ENCODE measurements around the gene SEPTIN1.
"Not testable (repeated sequence)": the region's sequence is repeated elsewhere in the genome, so short reads cannot be mapped to it uniquely, and the experiment has no call there.

SEPTIN1 gene

GRCh38 chr16:30401768-30402425 is 19.5 kb upstream of the SEPTIN1 start:
- no peak for DNase-seq

DNA sequence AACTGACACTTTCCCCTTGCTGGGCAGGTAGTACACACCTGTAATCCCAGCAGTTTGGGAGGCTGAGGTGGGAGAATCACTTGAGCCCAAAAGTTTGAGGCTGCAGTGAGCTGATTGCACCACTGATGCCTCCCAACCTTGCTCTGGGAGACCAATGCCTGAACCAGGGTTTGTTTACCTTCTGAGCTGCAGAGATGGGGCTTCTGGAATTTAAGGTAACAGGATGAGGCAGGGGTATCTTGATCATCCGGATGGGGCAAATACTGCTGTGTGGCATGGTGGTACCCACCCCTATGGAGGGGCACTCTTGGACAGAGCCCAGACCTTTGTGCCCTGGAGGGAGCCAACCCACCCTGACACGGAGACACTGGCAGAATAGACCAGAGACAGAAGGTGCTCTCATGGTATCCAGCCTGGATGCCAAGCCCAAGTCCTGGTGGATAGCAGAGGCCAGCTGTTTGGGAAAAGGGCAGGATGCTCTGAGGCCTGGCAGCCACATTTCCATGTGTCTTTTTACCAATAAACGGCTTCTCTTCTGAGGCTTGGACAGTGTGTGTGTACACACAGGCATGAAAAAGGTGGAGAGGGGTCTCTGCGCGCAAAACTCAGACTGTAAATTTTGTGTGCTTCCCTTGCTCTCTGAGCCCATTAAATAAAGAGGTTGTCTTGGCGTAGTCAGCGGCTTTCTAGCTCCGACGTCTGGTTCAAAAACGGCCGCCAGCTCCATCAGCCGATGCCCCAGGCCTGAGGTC is 17.2 kb upstream of the SEPTIN1 start:
- DNase-seq, result no peak

DNA sequence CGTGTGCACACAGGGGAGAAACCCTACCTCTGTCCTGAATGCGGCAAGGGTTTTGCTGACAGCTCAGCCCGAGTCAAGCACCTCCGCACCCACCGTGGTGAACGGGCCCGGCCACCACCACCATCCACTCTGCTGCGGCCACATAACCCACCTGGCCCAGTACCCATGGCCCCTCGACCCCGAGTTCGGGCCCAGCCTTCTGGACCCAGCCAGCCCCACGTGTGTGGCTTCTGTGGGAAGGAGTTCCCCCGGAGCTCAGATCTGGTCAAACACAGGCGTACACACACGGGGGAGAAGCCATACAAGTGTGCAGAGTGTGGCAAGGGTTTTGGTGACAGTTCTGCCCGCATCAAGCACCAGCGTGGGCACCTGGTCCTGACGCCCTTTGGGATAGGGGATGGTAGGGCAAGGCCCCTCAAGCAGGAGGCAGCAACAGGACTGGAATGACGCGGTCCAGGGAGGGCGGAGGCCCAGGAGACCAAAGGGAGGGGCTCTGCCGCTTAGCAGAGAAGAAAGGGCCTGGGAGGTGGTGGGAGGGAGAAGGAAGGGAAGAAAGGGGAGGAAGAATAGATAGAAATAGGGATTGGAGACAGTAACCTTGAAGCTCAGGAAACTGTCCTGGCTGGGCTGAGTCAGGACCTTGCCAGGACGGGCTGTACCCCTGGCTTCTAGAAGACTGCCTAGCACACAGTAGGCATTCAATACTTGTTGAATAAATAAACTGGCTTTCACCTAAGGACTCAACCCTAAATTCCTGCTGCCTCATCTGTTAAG is 16.5 kb upstream of the SEPTIN1 start:
- DNase-seq, result no peak

GRCh38 chr16:30397776-30398660 is 15.7 kb upstream of the SEPTIN1 start:
- DNase-seq, result no peak

GRCh38 chr16:30397056-30397455 is 14.7 kb upstream of the SEPTIN1 start:
- DNase-seq, result peak; percentile 50

GRCh38 chr16:30396627-30397026 is 14.3 kb upstream of the SEPTIN1 start:
- not testable (repeated sequence) for DNase-seq

- DNase-seq, result no peak
These were observed 13.7 kb upstream of the SEPTIN1 start for GRCh38 chr16:30395992-30396585.

DNA sequence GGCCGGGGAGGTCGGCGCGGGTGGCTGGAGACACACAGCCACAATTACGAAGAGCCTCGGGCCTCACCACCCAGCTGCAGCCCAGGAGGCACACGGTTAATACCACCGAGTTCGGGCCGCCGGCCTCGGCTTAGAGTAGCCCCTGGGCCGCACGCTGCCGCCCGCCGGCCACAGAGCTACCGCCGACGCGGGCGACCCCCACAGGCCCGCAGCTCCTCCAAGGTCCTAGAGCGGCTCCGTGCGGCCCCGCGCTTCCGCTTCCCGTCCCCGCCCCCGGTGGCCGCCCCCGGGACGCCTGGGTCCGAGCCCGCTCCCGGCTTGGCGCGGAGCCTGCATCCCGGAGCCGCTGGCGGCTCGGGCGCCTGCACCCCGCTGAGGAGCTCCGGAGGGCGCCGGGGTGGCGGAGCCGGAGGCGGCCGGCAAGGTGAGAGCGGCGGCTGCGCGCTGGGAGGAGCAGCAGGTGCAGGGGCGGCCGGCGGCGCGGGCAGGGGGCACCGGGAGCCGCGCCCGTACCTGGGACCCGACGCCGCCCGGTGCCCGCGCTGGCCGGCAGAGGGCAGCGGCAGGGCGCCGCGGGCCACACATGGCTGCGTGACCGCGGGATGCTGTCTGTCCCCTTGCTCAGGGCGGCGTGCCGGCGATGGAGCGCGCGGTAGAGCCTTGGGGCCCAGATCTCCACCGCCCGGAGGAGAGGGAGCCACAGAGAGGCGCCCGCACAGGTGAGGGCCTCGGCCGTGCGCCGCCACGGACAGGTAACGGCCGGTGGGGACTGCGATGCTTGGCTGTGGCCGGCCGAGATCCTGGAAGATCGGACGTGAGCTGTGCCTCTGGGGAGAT is 13.0 kb upstream of the SEPTIN1 start, which contains the start of gene ZNF48:
ZNF48 (plus strand) TSS at position 266 of the 837 bp plus-strand sequence; CDS start at position 641, 375 bp downstream.
- peak; percentile 65 for DNase-seq

DNA sequence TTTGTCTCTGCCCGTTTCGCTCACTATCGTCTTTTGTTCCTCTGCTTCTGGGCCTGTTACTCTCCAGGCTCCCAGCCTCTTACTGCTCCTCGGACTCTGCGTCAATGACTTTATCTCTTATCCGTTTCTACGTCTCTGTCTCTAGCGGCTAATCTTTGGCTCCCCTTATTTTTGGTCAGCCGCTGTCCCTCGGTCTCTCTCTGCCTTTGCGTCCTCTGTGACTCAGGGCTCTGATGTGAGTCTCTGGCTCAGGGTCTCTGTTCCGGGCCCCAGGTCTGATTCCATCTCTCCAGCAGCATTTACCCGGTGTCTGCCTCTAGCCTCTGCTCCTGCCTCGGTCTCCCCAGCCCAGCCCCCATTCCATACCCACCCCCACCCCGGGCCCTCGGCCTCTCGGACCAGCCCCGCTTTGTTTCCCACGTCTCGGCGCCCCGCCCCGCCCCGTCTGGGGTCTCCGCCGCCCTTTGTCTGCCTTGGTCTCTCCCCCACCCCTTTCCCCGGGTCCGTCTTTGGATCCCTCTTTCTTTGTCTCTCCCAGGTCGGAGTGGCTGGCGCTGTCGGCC is 12.3 kb upstream of the SEPTIN1 start:
- DNase-seq, result no peak

- no peak for DNase-seq
These were observed 1.2 kb upstream of the SEPTIN1 start for GRCh38 chr16:30383521-30383920.

DNA sequence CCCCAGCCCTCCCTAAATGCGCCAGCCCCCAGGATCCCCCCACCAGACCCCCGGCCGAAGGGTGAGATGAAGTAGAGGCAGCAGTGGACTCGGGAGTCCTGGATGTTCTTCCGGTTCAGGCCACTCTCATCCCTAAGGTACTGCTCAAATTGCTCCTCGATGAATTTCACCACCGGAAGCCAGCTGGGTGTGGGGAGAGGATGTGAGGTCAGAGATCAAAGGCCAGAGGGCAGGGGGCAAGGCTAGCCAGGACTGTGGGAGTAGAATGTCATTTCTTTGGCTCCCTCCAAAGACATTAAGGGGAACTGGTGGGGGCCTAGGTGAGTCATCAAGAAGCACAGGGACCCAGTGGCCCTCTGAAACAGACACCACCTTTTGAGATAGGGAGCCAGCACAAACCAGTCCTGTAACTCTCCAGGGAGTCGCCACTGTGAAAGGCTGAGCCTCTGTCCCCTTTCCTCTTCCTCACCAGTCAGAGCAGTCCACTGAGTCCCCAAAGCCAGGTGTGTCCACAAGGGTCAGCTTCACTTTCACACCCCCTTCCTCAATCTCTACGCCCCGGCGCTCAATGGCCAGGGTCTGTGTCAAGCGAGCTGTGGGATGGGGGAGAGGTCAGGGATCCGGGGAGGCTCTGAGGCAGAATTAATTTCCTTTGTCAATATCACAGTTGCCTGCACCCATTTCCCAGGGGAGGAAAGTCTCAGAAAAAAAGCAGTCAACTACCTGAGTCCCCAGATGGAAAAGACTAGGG is 895 bp downstream of the SEPTIN1 start:
- DNase-seq, result no peak

- DNase-seq, result no peak
These were observed 1.6 kb downstream of the SEPTIN1 start for GRCh38 chr16:30380803-30381208.

- no peak for DNase-seq
These were observed 2.1 kb downstream of the SEPTIN1 start for GRCh38 chr16:30380072-30380802.

- no peak for DNase-seq
These were observed 3.1 kb downstream of the SEPTIN1 start for GRCh38 chr16:30379158-30379783.

- peak; percentile 97 for DNase-seq
These were observed 3.9 kb downstream of the SEPTIN1 start for GRCh38 chr16:30378236-30379157.

DNA sequence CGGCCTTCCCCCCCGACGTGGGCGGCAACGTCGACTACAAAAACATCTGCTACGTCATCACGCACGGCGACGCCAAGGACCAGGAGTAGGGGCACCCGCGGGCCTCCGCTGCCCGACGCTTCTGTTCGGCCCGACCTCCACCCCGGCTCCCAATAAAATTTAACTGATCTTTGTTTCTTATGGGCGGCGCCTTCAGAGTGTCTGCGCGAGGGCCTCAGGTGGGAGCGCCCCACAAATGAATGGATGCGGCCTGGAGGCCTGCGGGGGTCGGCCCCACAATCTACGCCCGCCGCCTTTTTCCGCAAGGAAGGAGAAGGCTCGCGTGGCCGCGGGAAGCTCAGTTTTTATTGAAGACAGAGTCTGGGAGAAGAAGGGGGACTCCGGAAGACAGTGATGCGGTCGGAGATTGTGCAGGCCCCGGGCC is 4.5 kb downstream of the SEPTIN1 start:
- DNase-seq, result peak; percentile 90

GRCh38 chr16:30377050-30377811 is 5.1 kb downstream of the SEPTIN1 start:
- DNase-seq, result no peak

Measured in hematopoietic multipotent progenitor cell treated with erythropoietin and hydrocortisone succinate and interleukin-3 and kit ligand, for 8 days (in vitro differentiated cells).